Neuronal stem cell (in vitro differentiated cells): ENCODE measurements around the gene PCP4L1.
"Not testable (repeated sequence)": the region's sequence is repeated elsewhere in the genome, so short reads cannot be mapped to it uniquely, and the experiment has no call there.

Source experiments
- DNase-seq: peaks from one replicate; pipeline ENCODE4 v3.0.0-alpha.2; 2013; ENCODE audit warnings: low spot score
- H2AFZ ChIP-seq: one replicate; pipeline ENCODE4 v1.6.1; 2013; ENCODE audit warnings: mild to moderate bottlenecking, low read length, inconsistent platforms
- H2AK5ac ChIP-seq: 2 replicates; pipeline ENCODE4 v1.6.1; 2013; ENCODE audit warnings: low read depth, mild to moderate bottlenecking, inconsistent platforms, low read length, moderate library complexity, mixed read lengths
- H2BK120ac ChIP-seq: 2 replicates; pipeline ENCODE4 v1.6.1; 2013; ENCODE audit warnings: low read depth, mild to moderate bottlenecking, inconsistent platforms, low read length, moderate library complexity, mixed read lengths
- H2BK12ac ChIP-seq: one replicate; pipeline ENCODE4 v1.6.1; 2013; ENCODE audit warnings: low read length, inconsistent platforms
- H2BK15ac ChIP-seq: 2 replicates; pipeline ENCODE4 v1.6.1; 2013; ENCODE audit warnings: mild to moderate bottlenecking, low read length, inconsistent platforms, mixed read lengths
- H2BK5ac ChIP-seq: one replicate; pipeline ENCODE4 v1.6.1; 2013; ENCODE audit warnings: inconsistent platforms, mild to moderate bottlenecking, low read length, moderate library complexity
- H3K14ac ChIP-seq: one replicate; pipeline ENCODE4 v1.6.1; 2013; ENCODE audit warnings: low read length, inconsistent platforms
- H3K18ac ChIP-seq: 2 replicates; pipeline ENCODE4 v1.6.1; 2013; ENCODE audit warnings: low read length, inconsistent platforms
- H3K23ac ChIP-seq: 2 replicates; pipeline ENCODE4 v1.6.1; 2013; ENCODE audit warnings: low read depth, mild to moderate bottlenecking, mixed read lengths, low read length, inconsistent platforms; ENCODE audit not compliant: poor library complexity
- H3K27ac ChIP-seq: replicated peaks from 3 replicates; pipeline ENCODE4 v1.5.1; 2013; ENCODE audit warnings: low read length, inconsistent platforms
- H3K27me3 ChIP-seq, 3 experiments: 2 replicates each; pipeline ENCODE4 v1.6.1; 2013; ENCODE audit warnings: low read length in 3 of 3, mild to moderate bottlenecking in 2 of 3, inconsistent platforms in 1 of 3, low read depth in 1 of 3, mixed read lengths in 1 of 3, moderate library complexity in 1 of 3; ENCODE audit not compliant: control insufficient read depth in 3 of 3, insufficient read depth in 3 of 3
- H3K36me3 ChIP-seq, 2 donors: replicated peaks in 1 of 2; 2 replicates each; pipeline ENCODE4 v1.6.1; 2013; ENCODE audit warnings: low read length in 2 of 2; ENCODE audit not compliant: control insufficient read depth in 2 of 2, insufficient read depth in 2 of 2
- H3K4ac ChIP-seq: 2 replicates; pipeline ENCODE4 v1.6.1; 2013; ENCODE audit warnings: inconsistent platforms, mild to moderate bottlenecking, low read length, moderate library complexity
- H3K4me1 ChIP-seq, 2 donors: 1 replicate in 1 of 2; 2 replicates in 1 of 2; pipeline ENCODE4 v1.6.1; 2013; ENCODE audit warnings: low read length in 2 of 2, low read depth in 1 of 2; ENCODE audit not compliant: control insufficient read depth in 2 of 2, insufficient read depth in 1 of 2
- H3K4me2 ChIP-seq: one replicate; pipeline ENCODE4 v1.6.1; 2013; ENCODE audit warnings: mild to moderate bottlenecking, low read length, inconsistent platforms; ENCODE audit not compliant: insufficient read depth, poor library complexity, severe bottlenecking
- H3K4me3 ChIP-seq, 2 donors: 2 replicates each; pipeline ENCODE4 v1.5.1; 2013; ENCODE audit warnings: low read length in 2 of 2, mild to moderate bottlenecking in 2 of 2, inconsistent platforms in 1 of 2, moderate library complexity in 1 of 2
- H3K79me1 ChIP-seq: one replicate; pipeline ENCODE4 v1.6.1; 2013; ENCODE audit warnings: low read depth, mild to moderate bottlenecking, inconsistent platforms, low read length, moderate library complexity
- H3K9ac ChIP-seq: one replicate; pipeline ENCODE4 v1.6.1; 2013; ENCODE audit warnings: mild to moderate bottlenecking, low read depth, low read length, inconsistent platforms; ENCODE audit not compliant: poor library complexity
- H3K9me3 ChIP-seq, 2 donors: replicated peaks in 1 of 2; 2 replicates each; pipeline versions ENCODE3 to v1.6.1; 2013; ENCODE audit warnings: low read length in 2 of 2, mild to moderate bottlenecking in 2 of 2, inconsistent platforms in 1 of 2, low read depth in 1 of 2, mixed read lengths in 1 of 2, moderate library complexity in 1 of 2; ENCODE audit not compliant: control insufficient read depth in 2 of 2, insufficient read depth in 1 of 2
- H4K8ac ChIP-seq: one replicate; pipeline ENCODE4 v1.6.1; 2013; ENCODE audit warnings: low read depth, mild to moderate bottlenecking, inconsistent platforms, low read length, moderate library complexity
- H4K91ac ChIP-seq: one replicate; pipeline ENCODE4 v1.6.1; 2013; ENCODE audit warnings: low read length, low read depth, mild to moderate bottlenecking, inconsistent platforms; ENCODE audit not compliant: poor library complexity
- WGBS, 2 donors: extraction: QIAGEN DNeasy Blood & Tissue Kit; methylation state at CpG; one replicate each; pipeline ENCODE4 v1.1.7; 2013; ENCODE audit warnings: missing lambda C conversion rate in 2 of 2, mixed read lengths in 1 of 2; ENCODE audit not compliant: insufficient read length in 2 of 2, insufficient replicate concordance in 1 of 2; ENCODE audit errors: extremely low coverage in 2 of 2; 5-methylcytosine and 5-hydroxymethylcytosine counted together

PCP4L1 gene

DNA sequence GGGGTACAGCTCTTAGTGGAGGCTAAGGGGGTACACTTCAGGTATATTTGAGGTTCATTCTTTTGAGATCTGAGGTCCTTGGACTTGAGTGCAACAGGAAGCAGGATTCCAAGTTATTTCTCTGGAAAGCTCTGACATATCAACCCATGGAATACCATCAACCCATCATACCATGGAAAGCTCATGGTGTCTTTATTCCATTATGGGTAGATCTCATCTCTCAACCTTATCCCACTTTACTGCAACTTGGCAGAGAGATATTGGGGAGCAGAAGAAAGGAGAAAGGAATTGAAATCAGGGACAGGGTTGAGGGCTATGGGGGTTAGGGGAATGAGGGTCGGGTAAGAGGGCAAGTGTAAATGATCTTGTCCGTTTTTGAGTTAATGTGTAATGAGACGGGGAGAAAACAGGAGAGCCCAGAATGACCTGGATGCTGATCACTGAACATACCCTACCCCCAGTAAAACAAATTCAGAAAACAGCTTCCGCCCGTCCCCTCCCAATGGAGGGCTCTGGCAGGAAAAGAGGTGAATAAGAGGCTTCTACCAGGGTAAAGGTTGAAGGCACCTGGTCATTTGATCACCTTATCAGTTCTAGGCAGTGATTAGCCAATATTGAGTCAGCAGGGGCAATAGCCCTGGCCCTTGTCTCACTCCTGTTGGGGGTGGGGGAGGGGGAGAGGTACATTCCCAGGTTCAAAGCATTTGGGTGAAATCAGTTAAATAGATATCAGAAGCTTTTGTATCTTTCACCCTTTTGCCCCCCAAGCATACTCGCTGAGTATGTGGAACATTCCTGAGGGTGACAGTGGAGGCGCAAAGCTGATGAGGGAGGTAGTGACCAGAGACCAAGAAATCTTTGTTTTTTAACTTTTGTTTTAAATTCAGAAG is 34.5 kb upstream of the PCP4L1 start:
- WGBS, 2 donors: no CpG with 5 or more reads among the region's 7 CpGs
- no peak overlapping the region for H3K4me3 ChIP-seq
- H3K9me3 ChIP-seq: no peaks in the 10 kb centered on the region
- H3K4me2 ChIP-seq: no peak overlapping the region
- peaks cover 0 to 10% of the 10 kb centered on the region in 2 donors for H3K36me3 ChIP-seq
- H2BK15ac ChIP-seq: no peak overlapping the region
- H3K18ac ChIP-seq: no peak overlapping the region
- no peak overlapping the region for H3K4ac ChIP-seq
- H4K8ac ChIP-seq: no peak overlapping the region
- H3K4me1 ChIP-seq: peaks cover 6 to 11% of the 10 kb centered on the region in 2 donors
- no peaks in the 10 kb centered on the region for H3K79me1 ChIP-seq
- no peak overlapping the region for H2BK12ac ChIP-seq
- no peak overlapping the region for H2AFZ ChIP-seq
- H4K91ac ChIP-seq: no peak overlapping the region
- H2BK120ac ChIP-seq: no peak overlapping the region
- H3K27me3 ChIP-seq: peaks cover 0 to 4% (median 0%) of the 10 kb centered on the region in 3 experiments
- no peak overlapping the region for H3K23ac ChIP-seq
- H3K27ac ChIP-seq: no peak overlapping the region
- no peak overlapping the region for H3K9ac ChIP-seq
- H2BK5ac ChIP-seq: no peak overlapping the region
- no peak overlapping the region for H3K14ac ChIP-seq
- H2AK5ac ChIP-seq: no peak overlapping the region
- DNase-seq: no peak

DNA sequence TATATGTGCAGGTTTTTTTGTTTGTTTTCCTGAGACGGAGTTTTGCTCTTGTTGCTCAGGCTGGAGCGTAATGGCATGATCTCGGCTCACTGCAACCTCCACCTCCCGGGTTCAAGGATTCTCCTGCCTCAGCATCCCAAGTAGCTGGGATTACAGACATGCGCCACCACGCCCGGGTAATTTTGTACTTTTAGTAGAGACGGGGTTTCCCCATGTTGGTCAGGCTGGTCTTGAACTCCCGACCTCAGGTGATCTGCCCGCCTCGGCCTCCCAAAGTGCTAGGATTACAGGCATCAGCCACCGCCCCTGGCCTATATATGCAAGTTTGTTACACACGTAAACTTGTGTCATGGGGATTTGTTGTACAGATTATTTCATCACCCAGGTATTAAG is 33.9 kb upstream of the PCP4L1 start:
- not testable (repeated sequence) for H3K14ac ChIP-seq, H4K91ac ChIP-seq, H3K4me2 ChIP-seq, H2AK5ac ChIP-seq, H2BK120ac ChIP-seq, H4K8ac ChIP-seq, DNase-seq, H2BK5ac ChIP-seq, H3K18ac ChIP-seq, H3K23ac ChIP-seq, H3K79me1 ChIP-seq, H2BK12ac ChIP-seq, H3K27me3 ChIP-seq, H3K27ac ChIP-seq, H3K4me3 ChIP-seq, H2AFZ ChIP-seq, H3K4ac ChIP-seq, H3K9ac ChIP-seq, H3K9me3 ChIP-seq, H2BK15ac ChIP-seq
- peaks cover 6 to 11% of the 10 kb centered on the region in 2 donors for H3K4me1 ChIP-seq
- H3K36me3 ChIP-seq: peaks cover 5 to 16% of the 10 kb centered on the region in 2 donors
- WGBS, 2 donors: no CpG with 5 or more reads among the region's 13 CpGs

DNA sequence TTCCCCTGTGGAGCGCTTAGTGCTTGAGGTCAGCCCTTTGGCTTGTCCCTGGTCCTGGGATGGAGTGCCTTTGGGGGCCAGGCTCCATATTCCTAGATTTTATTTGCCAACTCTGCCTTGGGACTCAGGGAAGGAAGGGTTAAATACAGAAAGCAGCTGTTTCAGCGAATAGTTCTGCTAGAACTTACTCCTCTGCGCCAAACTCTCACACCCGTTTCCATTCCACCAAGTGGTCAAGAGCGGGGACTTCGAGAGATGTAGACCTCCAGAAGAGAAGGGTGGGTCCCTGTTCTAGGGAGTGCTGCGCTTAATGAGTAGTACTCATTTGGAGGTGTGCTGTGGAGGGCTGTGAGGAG is 33.4 kb upstream of the PCP4L1 start:
- Histone ChIP-seq H3K36me3 (peaks cover 5 to 20% of the 10 kb centered on the region in 2 donors), H3K9me3 (no peaks in the 10 kb centered on the region)

GRCh38 chr1:161225534-161226319 is 32.8 kb upstream of the PCP4L1 start, which contains the start of gene TOMM40L:
TSS of gene TOMM40L (plus strand) at chr1:161226060. CDS start at chr1:161226490, 430 bp downstream.
- Histone ChIP-seq H2BK15ac (no peak within 1 kb of the TSS), H3K4me1 (peaks cover 6 to 11% of the 10 kb centered on the region in 2 donors), H2BK12ac (no peak within 1 kb of the TSS), H3K9me3 (no peaks in the 10 kb centered on the region), H3K27me3 (peaks cover 0 to 4% (median 0%) of the 10 kb centered on the region in 3 experiments), H3K4me2 (peak within 1 kb of the TSS; percentile 90), H3K4me3 (peak within 1 kb of the TSS; percentile 72 to 91), H3K14ac (no peak within 1 kb of the TSS), H4K91ac (no peak within 1 kb of the TSS), H3K79me1 (no peaks in the 10 kb centered on the region), H2AK5ac (no peak within 1 kb of the TSS), H2BK120ac (no peak within 1 kb of the TSS), H2AFZ (peak within 1 kb of the TSS; percentile 91), H3K27ac (no peak within 1 kb of the TSS), H4K8ac (no peak within 1 kb of the TSS), H3K36me3 (peaks cover 5 to 22% of the 10 kb centered on the region in 2 donors), H3K9ac (peak within 1 kb of the TSS; percentile 73), H2BK5ac (no peak within 1 kb of the TSS), H3K18ac (peak within 1 kb of the TSS; percentile 12), H3K23ac (peak within 1 kb of the TSS; percentile 61), H3K4ac (no peak within 1 kb of the TSS)
- no CpG with 5 or more reads among the region's 16 CpGs for WGBS, 2 donors
- DNase-seq: peak; percentile 97

More for the DNA sequence above, 33.4 kb upstream of the PCP4L1 start:
- Histone ChIP-seq H3K9ac (no peak overlapping the region), H3K4ac (no peak overlapping the region), H3K27me3 (peaks cover 0 to 4% (median 0%) of the 10 kb centered on the region in 3 experiments), H3K23ac (no peak overlapping the region), H3K4me2 (no peak overlapping the region), H2AK5ac (no peak overlapping the region), H3K18ac (no peak overlapping the region), H4K8ac (no peak overlapping the region), H3K14ac (no peak overlapping the region), H2BK15ac (no peak overlapping the region), H2AFZ (peak overlapping the region; percentile 75), H3K27ac (no peak overlapping the region), H2BK12ac (no peak overlapping the region), H3K4me3 (no peak overlapping the region), H3K4me1 (peaks cover 6 to 11% of the 10 kb centered on the region in 2 donors), H3K79me1 (no peaks in the 10 kb centered on the region), H2BK5ac (no peak overlapping the region), H4K91ac (no peak overlapping the region), H2BK120ac (no peak overlapping the region)
- no CpG with 5 or more reads among the region's 7 CpGs for WGBS, 2 donors
- no peak for DNase-seq
